Neural progenitor cell (in vitro differentiated cells): ENCODE measurements around the gene SUPT7L. TPM values are rescaled to one million over a fixed set of nuclear protein-coding genes. Genes with fewer than 3 reads are reported as not detected.

Experiments used
- DNase-seq: peaks from one replicate; pipeline ENCODE4 v3.0.0-alpha.2; 2016; ENCODE audit warnings: low spot score
- H2AFZ ChIP-seq: fragments of 200-600 bp; sonication (generic); replicated peaks from 2 replicates; pipeline ENCODE4 v1.6.1; 2016; ENCODE audit warnings: antibody characterized with exemption
- H3F3A ChIP-seq: fragments of 200-600 bp; sonication (generic); 2 replicates; pipeline ENCODE4 v1.6.1; 2016; ENCODE audit warnings: antibody characterized with exemption, low read depth
- H3K27ac ChIP-seq: fragments of 200-600 bp; sonication (generic); 2 replicates; pipeline ENCODE4 v1.5.1; 2016; ENCODE audit warnings: mild to moderate bottlenecking
- H3K27me3 ChIP-seq: fragments of 200-600 bp; sonication (generic); 2 replicates; pipeline ENCODE4 v1.6.1; 2016; ENCODE audit warnings: mild to moderate bottlenecking, moderate library complexity
- H3K36me3 ChIP-seq: fragments of 200-600 bp; sonication (generic); 2 replicates; pipeline ENCODE4 v1.5.1; 2016
- H3K4me1 ChIP-seq: fragments of 200-600 bp; sonication (generic); 2 replicates; pipeline ENCODE4 v1.6.1; 2016; ENCODE audit warnings: mixed run types
- H3K4me2 ChIP-seq: fragments of 200-600 bp; sonication (generic); 2 replicates; pipeline ENCODE4 v1.6.1; 2016
- H3K4me3 ChIP-seq: fragments of 200-600 bp; sonication (generic); 2 replicates; pipeline ENCODE4 v1.5.1; 2016
- H3K79me2 ChIP-seq: fragments of 200-600 bp; sonication (generic); 2 replicates; pipeline ENCODE4 v1.6.1; 2016; ENCODE audit warnings: low read depth
- H3K9ac ChIP-seq: fragments of 200-600 bp; sonication (generic); 2 replicates; pipeline ENCODE4 v1.6.1; 2016
- H3K9me3 ChIP-seq: fragments of 200-600 bp; sonication (generic); 2 replicates; pipeline ENCODE4 v1.5.1; 2016; ENCODE audit warnings: low read depth
- H4K20me1 ChIP-seq: fragments of 200-600 bp; sonication (generic); 2 replicates; pipeline ENCODE4 v1.6.1; 2016; ENCODE audit warnings: low read depth
- H3K27ac Mint-ChIP-seq: 3 replicates; pipeline ENCODE4 v1.8.0; 2021; ENCODE audit warnings: mixed read lengths
- H3K27me3 Mint-ChIP-seq: 2 replicates; pipeline ENCODE4 v1.8.0; 2022; ENCODE audit warnings: low read depth, mild to moderate bottlenecking, inconsistent platforms, moderate library complexity, mixed read lengths; ENCODE audit not compliant: insufficient read depth
- H3K36me3 Mint-ChIP-seq: 3 replicates; pipeline ENCODE4 v1.8.0; 2021; ENCODE audit warnings: mixed read lengths
- H3K4me1 Mint-ChIP-seq: 3 replicates; pipeline ENCODE4 v1.8.0; 2021; ENCODE audit warnings: mixed read lengths
- H3K4me3 Mint-ChIP-seq: 3 replicates; pipeline ENCODE4 v1.8.0; 2021; ENCODE audit warnings: mild to moderate bottlenecking, moderate library complexity, mixed read lengths
- H3K9me3 Mint-ChIP-seq: 3 replicates; pipeline ENCODE4 v1.8.0; 2020; ENCODE audit warnings: mixed read lengths
- CTCF ChIP-seq: fragments of 200-600 bp; sonication (generic); IDR thresholded peaks from 2 replicates; pipeline ENCODE4 v1.5.1; 2017; ENCODE audit warnings: antibody characterized with exemption, mild to moderate bottlenecking
- EZH2 ChIP-seq: fragments of 200-600 bp; sonication (generic); IDR thresholded peaks from 2 replicates; pipeline ENCODE4 v1.6.1; 2017; ENCODE audit warnings: antibody characterized with exemption, mild to moderate bottlenecking, moderate library complexity
- EZH2phosphoT487 ChIP-seq: fragments of 200-600 bp; sonication (generic); IDR thresholded peaks from 2 replicates; pipeline ENCODE4 v1.6.1; 2017; ENCODE audit warnings: antibody characterized with exemption
- total RNA-seq: library from RNA; depleted of rRNA; stranded (reverse); fragments of >200 nt; gene quantifications from 2 replicates; pipeline ENCODE4 v1.2.3, GENCODE V29; 2015; ENCODE audit warnings: low replicate concordance

SUPT7L gene
- total RNA-seq, 1 donor from 2014 or later, result 43.5 TPM

GRCh38 chr2:27681841-27682240 is 18.4 kb upstream of the SUPT7L start:
- Mint-ChIP-seq H3K9me3 (no peaks in the 10 kb centered on the region), H3K4me1 (no peaks in the 10 kb centered on the region), H3K4me3 (no peak overlapping the region), H3K36me3 (peaks cover 12% of the 10 kb centered on the region), H3K27ac (no peak overlapping the region), H3K27me3 (no peaks in the 10 kb centered on the region)
- no peaks in the 10 kb centered on the region for H3F3A ChIP-seq
- TF ChIP-seq EZH2, result no peak
- no peak for DNase-seq
- H2AFZ ChIP-seq, result no peak overlapping the region
- H3K36me3 ChIP-seq, result peaks cover 7% of the 10 kb centered on the region
- no peaks in the 10 kb centered on the region for H3K4me1 ChIP-seq
- H3K4me3 ChIP-seq, result no peak overlapping the region
- no peaks in the 10 kb centered on the region for H3K27me3 ChIP-seq
- H3K9ac ChIP-seq, result no peak overlapping the region
- H3K9me3 ChIP-seq, result no peaks in the 10 kb centered on the region
- no peaks in the 10 kb centered on the region for H4K20me1 ChIP-seq
- H3K79me2 ChIP-seq, result no peaks in the 10 kb centered on the region
- H3K27ac ChIP-seq, result no peak overlapping the region
- no peak overlapping the region for H3K4me2 ChIP-seq

GRCh38 chr2:27680571-27680970 is 17.2 kb upstream of the SUPT7L start:
- H2AFZ ChIP-seq, result no peak overlapping the region
- Mint-ChIP-seq H3K27ac (no peak overlapping the region), H3K27me3 (no peaks in the 10 kb centered on the region), H3K36me3 (peaks cover 15% of the 10 kb centered on the region), H3K4me3 (no peak overlapping the region), H3K9me3 (no peaks in the 10 kb centered on the region), H3K4me1 (no peaks in the 10 kb centered on the region)
- H3F3A ChIP-seq, result no peaks in the 10 kb centered on the region
- no peaks in the 10 kb centered on the region for H4K20me1 ChIP-seq
- H3K4me3 ChIP-seq, result no peak overlapping the region
- TF ChIP-seq EZH2phosphoT487 (no peak), EZH2 (no peak), CTCF (no peak)
- no peak overlapping the region for H3K9ac ChIP-seq
- no peaks in the 10 kb centered on the region for H3K79me2 ChIP-seq
- no peak overlapping the region for H3K27ac ChIP-seq
- no peak for DNase-seq
- H3K4me2 ChIP-seq, result no peak overlapping the region
- peaks cover 14% of the 10 kb centered on the region for H3K36me3 ChIP-seq
- H3K9me3 ChIP-seq, result no peaks in the 10 kb centered on the region
- H3K4me1 ChIP-seq, result no peaks in the 10 kb centered on the region
- no peaks in the 10 kb centered on the region for H3K27me3 ChIP-seq

- Mint-ChIP-seq H3K4me3 (no peak overlapping the region), H3K27me3 (peaks cover 3% of the 10 kb centered on the region), H3K9me3 (no peaks in the 10 kb centered on the region), H3K4me1 (no peaks in the 10 kb centered on the region), H3K36me3 (peaks cover 8% of the 10 kb centered on the region), H3K27ac (no peak overlapping the region)
- Histone ChIP-seq H3K27ac (no peak overlapping the region), H3K4me3 (no peak overlapping the region), H4K20me1 (no peaks in the 10 kb centered on the region), H3K4me1 (no peaks in the 10 kb centered on the region), H3K4me2 (no peak overlapping the region), H3K27me3 (no peaks in the 10 kb centered on the region), H3K9ac (no peak overlapping the region), H3K79me2 (no peaks in the 10 kb centered on the region), H2AFZ (no peak overlapping the region), H3F3A (no peaks in the 10 kb centered on the region), H3K36me3 (peaks cover 21% of the 10 kb centered on the region), H3K9me3 (no peaks in the 10 kb centered on the region)
- TF ChIP-seq EZH2phosphoT487 (no peak), CTCF (no peak), EZH2 (no peak)
- DNase-seq, result no peak
Measured at GRCh38 chr2:27672723-27673486, 9.5 kb upstream of the SUPT7L start.

GRCh38 chr2:27671235-27671634 is 7.8 kb upstream of the SUPT7L start:
- Mint-ChIP-seq H3K27me3 (peaks cover 3% of the 10 kb centered on the region), H3K4me3 (no peak overlapping the region), H3K27ac (no peak overlapping the region), H3K9me3 (no peaks in the 10 kb centered on the region), H3K4me1 (no peaks in the 10 kb centered on the region), H3K36me3 (peaks cover 7% of the 10 kb centered on the region)
- Histone ChIP-seq H3K27me3 (no peaks in the 10 kb centered on the region), H3K4me2 (no peak overlapping the region), H3K9me3 (no peaks in the 10 kb centered on the region), H3K36me3 (peaks cover 13% of the 10 kb centered on the region), H3K79me2 (no peaks in the 10 kb centered on the region), H3K27ac (no peak overlapping the region), H3K9ac (no peak overlapping the region), H3K4me1 (no peaks in the 10 kb centered on the region), H3F3A (no peaks in the 10 kb centered on the region), H2AFZ (no peak overlapping the region), H4K20me1 (no peaks in the 10 kb centered on the region), H3K4me3 (no peak overlapping the region)
- TF ChIP-seq EZH2phosphoT487 (no peak), CTCF (no peak), EZH2 (no peak)
- no peak for DNase-seq
